ENCODE measurements around the gene INCENP.

- no peak for TF ChIP-seq POLR2A (IDR thresholded peaks at IDR 0.05)
- TF ChIP-seq CTCF (IDR thresholded peaks at IDR 0.05), result no peak
Measured at GRCh38 chr11:62169935-62170334, 46.1 kb downstream of the INCENP start.

All from stomach (tissue), 4 donors.